CD4-positive, alpha-beta T cell treated with Interleukin-15 for 1 hour (primary cell): Measurements from ENCODE around the gene THBS1.

Experiments
- DNase-seq: peaks from one replicate; pipeline ENCODE4 v3.0.0-alpha.2; 2020

THBS1 gene

DNA sequence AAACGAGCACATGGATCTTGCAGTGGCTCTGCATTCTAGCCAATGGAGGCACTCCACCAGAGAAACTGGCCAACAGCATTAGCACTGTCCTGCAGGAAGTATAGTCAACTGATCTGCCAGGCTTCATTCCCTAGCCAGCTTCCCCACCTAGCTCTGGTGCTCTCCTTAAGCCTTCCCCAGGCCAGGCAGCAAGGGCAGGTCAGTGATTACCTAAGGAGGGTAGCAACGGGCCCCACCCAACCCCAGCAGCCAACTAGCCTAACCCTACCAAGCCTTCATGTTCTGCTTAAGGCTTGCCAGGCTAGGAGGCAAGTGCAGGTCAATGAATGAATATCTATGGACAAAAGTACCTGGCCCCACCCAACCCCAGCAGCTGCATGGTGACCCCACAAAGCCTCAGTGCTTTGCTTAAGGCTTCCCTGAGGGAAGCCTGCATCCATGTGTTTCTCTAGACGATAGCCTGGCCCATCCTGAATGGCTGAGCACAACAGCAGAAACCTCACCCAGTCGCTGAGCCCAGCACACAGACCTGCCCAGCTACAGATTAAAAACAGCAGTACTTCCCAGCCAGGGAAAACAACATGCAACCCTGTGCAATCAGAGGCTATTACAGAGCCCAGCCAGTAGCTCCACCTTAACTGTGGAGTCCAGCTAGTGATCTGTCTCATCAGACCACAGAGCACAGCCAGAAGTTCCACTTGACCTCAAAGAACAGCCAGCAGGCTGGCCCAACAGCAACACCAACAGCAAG lies 28.5 kb downstream of the THBS1 start:
- no peak for DNase-seq

DNA sequence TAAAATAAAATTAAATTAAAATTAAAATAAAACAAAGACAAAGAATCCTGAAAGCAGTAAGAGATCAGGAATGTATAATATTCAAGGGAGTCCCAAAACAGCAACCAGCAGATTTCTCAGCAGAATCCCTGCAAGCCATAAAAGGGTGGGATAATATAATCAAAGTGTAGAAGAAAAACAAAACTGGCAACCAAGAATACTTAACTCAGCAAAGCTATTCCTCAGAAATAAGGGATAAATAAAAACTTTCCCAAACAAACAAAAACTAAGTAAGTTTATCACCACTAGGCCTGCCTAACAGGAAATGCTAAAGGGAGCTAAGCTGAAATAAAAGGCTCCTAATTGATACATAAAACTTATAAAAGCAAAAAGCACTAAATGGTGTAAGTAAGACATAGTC lies 29.8 kb downstream of the THBS1 start:
- DNase-seq: no peak

GRCh38 chr15:39613271-39613670 lies 32.4 kb downstream of the THBS1 start:
- DNase-seq: no peak

DNA sequence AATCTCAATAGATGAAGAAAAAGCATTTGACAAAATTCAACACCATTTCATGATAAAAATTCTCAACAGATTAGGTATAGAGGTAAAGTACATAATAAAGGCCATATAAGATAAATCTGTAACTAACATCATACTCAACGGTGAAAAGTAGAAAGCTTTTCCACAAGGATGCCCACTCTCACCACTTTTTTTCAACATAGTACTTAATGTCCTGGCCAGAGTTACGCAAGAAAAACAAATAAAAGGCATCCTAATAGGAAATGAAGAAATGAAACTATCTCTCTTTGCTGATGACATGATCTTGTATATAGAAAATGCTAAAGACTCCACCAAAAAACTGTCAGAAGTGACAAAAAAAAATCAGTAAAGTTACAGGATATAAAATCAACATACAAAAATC lies 33.0 kb downstream of the THBS1 start:
- DNase-seq: no peak

DNA sequence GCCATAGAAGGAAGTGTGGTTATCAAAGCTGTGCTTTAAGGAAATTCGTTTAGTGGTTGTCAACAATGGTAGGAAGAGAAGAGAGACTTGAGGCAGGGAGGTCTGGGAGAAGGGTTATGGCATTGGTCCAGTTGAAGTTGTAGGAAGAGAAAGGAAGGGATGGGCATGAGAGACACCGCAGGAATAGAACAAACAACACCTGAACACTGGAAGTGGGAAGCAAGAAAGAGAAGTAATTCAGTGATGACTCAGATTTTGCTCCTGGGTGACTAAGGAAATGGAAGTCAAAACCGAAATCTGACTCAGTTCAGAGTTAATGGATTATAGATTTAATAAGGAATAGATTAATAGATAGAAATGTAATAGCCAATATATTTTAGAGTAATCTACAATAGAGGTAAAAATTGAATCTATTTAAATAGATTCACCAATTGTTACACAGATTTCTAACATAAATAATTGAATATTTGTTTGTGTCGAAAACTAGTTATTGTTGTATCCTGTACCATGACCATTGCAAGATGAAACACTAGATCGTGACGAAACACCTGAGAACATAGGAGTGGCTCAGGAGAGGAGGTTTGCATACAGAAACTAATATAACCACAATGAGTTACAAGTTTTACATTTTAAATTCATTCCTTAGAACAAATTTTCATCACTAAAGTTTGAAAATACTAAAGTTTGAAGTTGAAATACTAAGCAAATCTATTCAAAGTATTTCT lies 36.0 kb downstream of the THBS1 start:
- DNase-seq: no peak

GRCh38 chr15:39618063-39618823 lies 37.4 kb downstream of the THBS1 start:
- DNase-seq: no peak

- no peak for DNase-seq
Observed at GRCh38 chr15:39621210-39621609, 40.3 kb downstream of the THBS1 start.

DNA sequence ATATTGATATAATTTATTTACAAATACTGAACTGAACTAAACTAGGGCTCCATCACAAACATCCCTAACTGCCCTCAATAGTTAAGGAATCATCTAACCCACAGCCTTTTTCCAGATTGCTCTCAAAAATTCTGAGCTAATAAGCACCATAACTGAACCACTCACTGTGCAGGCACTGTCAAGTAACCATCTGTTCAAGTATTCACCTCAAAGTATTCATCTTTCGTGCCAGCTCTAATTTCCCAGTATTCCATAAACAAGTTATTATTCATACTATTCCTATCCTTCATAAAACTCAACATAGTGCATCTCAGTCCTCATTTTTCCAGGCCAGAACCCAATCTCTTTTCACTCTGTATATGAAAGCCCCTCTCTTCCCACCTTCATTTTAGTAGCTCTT lies 41.1 kb downstream of the THBS1 start:
- no peak for DNase-seq

DNA sequence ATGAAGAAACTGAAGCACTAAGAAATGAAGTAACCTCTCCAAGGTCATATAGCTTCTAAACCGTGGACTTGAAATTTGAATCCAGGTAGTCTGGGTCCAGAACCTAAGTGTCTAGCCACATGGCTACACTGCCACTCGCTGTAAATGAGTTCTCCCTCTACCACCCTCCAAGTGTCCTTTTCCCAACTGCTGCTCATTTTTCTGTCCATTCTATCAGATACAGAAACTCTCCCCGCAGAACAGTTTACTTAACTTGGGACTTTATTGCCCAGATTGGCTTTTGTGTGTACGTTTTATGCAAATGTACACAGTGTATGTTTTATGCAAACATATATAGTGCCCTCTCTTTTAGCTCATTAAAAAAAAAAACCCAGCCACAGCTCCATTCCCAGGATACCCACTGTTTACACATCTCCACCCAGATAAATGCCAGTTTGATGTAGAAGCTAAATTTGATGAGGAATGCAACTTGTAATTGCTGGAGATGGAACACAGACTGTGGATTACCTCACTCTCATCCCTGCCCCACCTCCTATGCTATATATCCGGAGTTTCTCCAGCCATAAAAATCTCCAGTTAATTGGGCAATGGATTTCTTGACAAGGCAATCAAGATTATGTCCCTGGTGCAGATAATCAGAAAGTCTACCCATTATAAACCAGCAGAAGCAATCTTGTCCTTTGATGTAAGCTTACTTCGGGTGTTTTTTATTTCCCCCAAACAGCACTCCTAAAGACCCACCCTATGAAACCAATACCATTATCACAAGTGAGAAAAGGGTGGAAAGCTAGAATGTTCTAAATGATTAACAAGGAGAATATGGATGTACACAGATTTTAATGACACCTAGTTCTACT lies 42.0 kb downstream of the THBS1 start:
- DNase-seq: no peak

DNA sequence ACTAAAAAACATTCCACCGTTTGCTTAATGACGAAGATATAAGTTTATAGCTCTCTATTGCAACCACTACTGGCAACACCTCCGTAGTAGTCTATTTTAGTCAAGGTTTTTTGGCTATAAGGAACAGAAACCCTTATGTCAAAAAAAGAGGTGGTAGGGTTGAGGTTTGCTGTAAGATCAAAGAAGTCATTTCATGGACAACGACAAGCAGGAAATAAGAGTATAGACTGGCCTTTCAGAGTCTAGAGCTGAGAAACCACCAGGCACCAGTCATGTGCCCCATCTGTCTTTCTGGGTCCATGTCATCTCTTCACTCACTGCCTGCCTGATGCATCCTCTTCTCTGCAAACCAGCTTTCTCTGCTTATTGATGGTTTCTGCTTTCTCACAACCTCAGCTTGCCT lies 42.7 kb downstream of the THBS1 start:
- peak; percentile 54 for DNase-seq

- peak; percentile 82 for DNase-seq
Observed at GRCh38 chr15:39624806-39625205, 43.9 kb downstream of the THBS1 start.

DNA sequence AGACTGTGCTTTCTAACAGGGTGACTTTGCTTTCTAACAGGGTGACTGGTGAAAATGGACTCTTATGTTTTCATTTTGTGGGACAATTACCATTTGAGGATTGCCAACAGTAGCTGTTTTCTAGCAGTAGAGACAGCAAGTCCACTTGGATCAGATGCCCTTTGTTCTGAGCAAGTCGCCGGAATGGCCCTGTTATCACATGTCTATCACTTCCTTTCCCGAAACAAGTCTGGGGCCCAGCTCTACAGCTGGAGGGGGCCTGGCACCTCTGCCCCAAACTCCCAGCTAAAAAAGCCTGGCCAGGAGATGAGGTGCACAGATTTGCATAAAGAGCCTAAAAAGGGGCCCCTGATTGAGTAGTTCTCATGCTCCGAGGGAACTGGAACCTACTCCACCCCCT lies 44.6 kb downstream of the THBS1 start:
- DNase-seq: no peak

- DNase-seq: no peak
Observed at GRCh38 chr15:39625856-39626255, 45.0 kb downstream of the THBS1 start.

DNA sequence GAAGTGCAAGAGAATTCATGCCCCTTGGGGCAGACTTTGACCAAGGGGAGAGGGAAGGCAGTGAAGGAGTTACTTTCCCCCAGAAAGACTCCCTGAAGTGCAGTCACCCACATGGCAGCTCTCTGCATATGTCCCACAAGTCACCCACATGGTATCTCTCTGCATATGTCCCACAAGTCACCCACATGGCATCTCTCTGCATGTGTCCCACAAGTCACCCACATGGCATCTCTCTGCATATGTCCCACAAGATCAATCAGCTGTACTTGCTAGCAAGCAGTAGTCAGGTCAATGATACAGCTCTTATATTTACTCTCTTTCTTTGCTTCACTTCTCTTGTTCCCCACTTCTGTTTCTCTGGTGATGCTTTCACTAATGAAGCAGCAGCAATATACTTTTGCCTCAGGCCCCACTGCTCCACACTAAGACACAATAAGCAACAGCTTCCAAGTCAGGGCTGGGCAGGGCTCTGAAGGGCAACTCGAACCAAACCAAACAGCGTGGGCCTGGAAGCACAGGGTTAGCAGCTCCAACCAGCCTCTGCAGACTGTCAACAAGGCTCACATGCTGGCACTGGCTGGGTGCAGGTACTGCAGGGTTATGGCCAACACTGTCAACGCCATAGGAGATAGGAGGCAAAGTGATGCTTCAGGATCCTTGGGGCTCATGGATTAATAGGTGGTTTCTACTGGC lies 46.7 kb downstream of the THBS1 start:
- no peak for DNase-seq

DNA sequence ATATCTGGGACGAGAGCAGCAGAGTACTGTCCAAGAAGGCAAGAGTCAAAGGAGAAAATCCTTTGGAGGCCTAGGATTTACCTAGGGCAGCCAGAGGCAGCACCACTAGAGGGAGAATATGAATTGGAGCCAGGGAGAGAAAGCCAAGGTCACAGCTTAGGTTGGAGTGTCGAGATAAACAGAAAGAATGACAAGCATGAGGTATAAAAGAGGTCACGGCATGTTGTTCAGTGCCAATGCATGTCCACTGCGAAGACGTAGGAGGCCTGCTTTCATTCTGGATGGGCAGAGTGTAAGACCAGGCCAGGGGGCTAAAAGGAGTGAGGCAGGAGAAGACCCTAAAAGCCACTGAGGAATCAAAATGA lies 47.2 kb downstream of the THBS1 start:
- no peak for DNase-seq

- DNase-seq: no peak
Observed at GRCh38 chr15:39628546-39629257, 47.8 kb downstream of the THBS1 start.

DNA sequence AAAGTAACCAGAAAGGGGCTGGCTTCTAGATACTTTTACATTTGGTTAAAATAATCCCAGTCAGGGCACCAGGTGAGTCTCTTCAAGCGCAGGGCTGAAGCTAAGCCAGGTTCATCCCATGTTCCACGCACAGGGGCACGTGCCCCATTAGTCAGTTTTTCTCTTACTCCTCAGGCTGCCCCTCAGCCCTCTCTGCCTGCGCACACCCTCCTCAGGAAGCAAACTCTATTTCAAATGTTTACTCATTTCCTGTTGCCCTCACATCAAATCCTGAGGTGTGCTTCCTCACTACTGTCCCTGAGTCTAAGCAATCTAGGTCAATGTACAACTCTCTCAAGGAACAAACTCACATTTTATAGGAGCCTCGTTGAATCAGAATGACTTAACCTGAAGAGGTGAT lies 48.5 kb downstream of the THBS1 start:
- DNase-seq: peak; percentile 57

DNA sequence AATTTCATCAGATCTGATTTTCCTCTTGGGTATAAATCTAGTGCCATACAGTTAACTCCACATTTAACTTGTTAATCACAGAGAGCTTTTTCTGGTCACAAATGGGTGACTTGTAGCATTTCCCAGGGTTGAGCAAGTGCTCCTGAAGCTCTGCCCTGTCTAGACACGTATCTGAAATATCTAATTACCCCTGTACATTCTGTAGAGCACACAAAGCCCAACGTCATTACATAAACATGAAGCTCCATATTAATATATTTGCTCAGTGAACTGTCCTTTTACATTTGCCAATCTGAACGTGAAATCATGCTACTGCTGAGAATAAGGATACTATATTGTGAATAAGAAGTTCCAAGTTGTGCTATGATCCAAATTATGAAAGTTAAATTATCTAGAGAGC lies 49.0 kb downstream of the THBS1 start:
- DNase-seq: no peak

- DNase-seq: no peak
Observed at GRCh38 chr15:39631357-39631756, 50.5 kb downstream of the THBS1 start.

DNA sequence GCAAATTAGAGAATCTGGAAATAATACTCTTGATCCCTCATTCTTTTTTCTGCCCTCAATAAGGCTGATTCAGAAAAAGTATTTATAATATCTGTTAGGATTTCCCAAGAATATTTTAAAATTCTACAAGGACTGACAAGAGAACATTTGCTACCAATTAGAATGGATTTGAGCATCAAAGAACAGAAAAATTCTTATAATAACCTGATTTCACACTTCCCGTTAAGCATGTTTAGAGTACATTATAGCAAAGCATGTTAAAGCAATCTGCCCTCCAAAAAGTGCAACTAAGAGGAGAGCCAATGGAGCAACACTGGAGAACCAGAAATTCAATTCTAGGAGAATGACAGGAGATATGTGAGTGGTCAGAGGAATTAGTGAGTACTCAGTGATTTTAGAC lies 57.2 kb downstream of the THBS1 start:
- no peak for DNase-seq

DNA sequence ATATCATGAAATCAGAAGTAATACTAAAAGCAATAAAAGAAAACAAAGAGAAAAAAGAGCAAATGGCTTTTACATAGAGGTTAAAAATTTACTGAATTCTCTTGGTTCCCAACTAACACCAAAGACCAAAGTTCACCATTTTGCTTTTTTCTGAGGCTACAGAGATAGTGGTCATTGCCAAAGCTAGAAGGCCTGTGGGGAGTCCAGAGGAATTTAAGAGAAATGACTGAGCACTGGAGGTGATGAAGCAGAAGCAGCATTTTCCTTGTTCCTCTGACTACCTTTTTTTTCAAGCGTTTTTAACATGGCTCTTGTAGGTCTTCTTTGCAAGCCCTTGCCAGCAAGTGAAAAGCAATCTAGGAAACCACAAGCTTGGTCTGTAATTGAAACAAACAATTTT lies 58.2 kb downstream of the THBS1 start:
- DNase-seq: no peak

DNA sequence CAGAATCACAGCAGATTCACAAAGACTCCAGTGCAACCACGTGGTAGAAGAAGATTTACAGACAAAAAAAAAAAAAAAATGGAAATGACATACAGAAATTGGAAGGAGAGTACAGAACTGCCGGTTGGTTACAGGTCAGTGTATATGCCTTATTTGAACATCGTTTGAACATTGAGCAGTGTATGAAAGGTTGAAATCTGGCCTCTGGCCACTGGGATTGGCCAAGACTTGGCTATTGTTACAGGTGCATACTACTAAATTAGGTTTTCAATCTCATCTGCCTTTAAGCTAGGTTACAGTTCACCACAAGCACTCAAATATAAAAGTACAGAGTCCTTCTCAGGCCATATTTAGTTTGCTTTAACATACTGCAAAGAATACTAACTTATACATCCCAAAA lies 59.8 kb downstream of the THBS1 start:
- DNase-seq: no peak
